K562 (cell line): ENCODE data around the gene ZSWIM4. TPM values are rescaled to one million over a fixed set of nuclear protein-coding genes. Genes with fewer than 3 reads are reported as not detected.

ENCODE experiments used
- CBX1 ChIP-seq: sonication (generic); IDR thresholded peaks from 2 replicates; pipeline ENCODE4 v1.6.1; 2016; ENCODE audit warnings: antibody characterized with exemption, low read depth, mild to moderate bottlenecking
- E2F3 ChIP-seq: fragments of 250-450 bp; sonication (Bioruptor Pico); IDR thresholded peaks from 2 replicates; pipeline ENCODE4 v1.4.0; 2020; ENCODE audit warnings: mild to moderate bottlenecking
- GTF2A2 ChIP-seq: IDR thresholded peaks from 2 replicates; pipeline ENCODE4 v1.6.1; 2016; ENCODE audit warnings: mild to moderate bottlenecking, missing genetic modification characterization, missing compliant biosample characterization
- ILK ChIP-seq: fragments of 450-650 bp; IDR thresholded peaks from 2 replicates; pipeline ENCODE4 v1.6.1; 2016; ENCODE audit warnings: missing genetic modification characterization, low read depth, mild to moderate bottlenecking, missing compliant biosample characterization, moderate library complexity, borderline replicate concordance
- JUN ChIP-seq, 2 experiments: sonication (generic) in 1 of 2; formaldehyde crosslinking in 1 of 2; IDR thresholded peaks; 2 replicates each; pipeline versions ENCODE4 v1.6.1 to v1.8.0; 2012 to 2022; ENCODE audit warnings: borderline replicate concordance in 2 of 2, mild to moderate bottlenecking in 2 of 2, improper control_type of control experiment in 1 of 2, low read depth in 1 of 2, low read length in 1 of 2, missing genetic modification reagents in 1 of 2
- NFATC3 ChIP-seq: fragments of 450-650 bp; IDR thresholded peaks from 2 replicates; pipeline ENCODE4 v1.6.1; 2017; ENCODE audit warnings: mild to moderate bottlenecking
- NFRKB ChIP-seq: fragments of 450-650 bp; IDR thresholded peaks from 2 replicates; pipeline ENCODE4 v1.6.1; 2016; ENCODE audit warnings: low read depth
- NONO ChIP-seq, 2 experiments: fragments of 200-400 bp in 1 of 2; fragments of 450-650 bp in 1 of 2; formaldehyde crosslinking in 1 of 2; IDR thresholded peaks; 2 replicates each; pipeline ENCODE4 v1.6.1; 2017; ENCODE audit warnings: low read depth in 2 of 2, mild to moderate bottlenecking in 2 of 2, moderate library complexity in 2 of 2, low read length in 1 of 2
- NUFIP1 ChIP-seq: fragments of 450-650 bp; IDR thresholded peaks from 2 replicates; pipeline ENCODE4 v1.6.1; 2018; ENCODE audit not compliant: partially characterized antibody
- PHF8 ChIP-seq: fragments of 200-600 bp; sonication (generic); IDR thresholded peaks from 2 replicates; pipeline ENCODE4 v1.6.1; 2012; ENCODE audit warnings: mixed run types, mild to moderate bottlenecking, inconsistent platforms, low read length, moderate library complexity, borderline replicate concordance
- SRSF9 ChIP-seq: fragments of 200-400 bp; formaldehyde crosslinking; IDR thresholded peaks from 2 replicates; pipeline ENCODE4 v1.6.1; 2017; ENCODE audit warnings: low read depth, low read length, borderline replicate concordance
- STAT5A ChIP-seq: IDR thresholded peaks from 2 replicates; pipeline ENCODE4 v1.6.1; 2012; ENCODE audit warnings: low read length, inconsistent platforms, borderline replicate concordance
- STAT5B ChIP-seq: fragments of 250-450 bp; sonication (Bioruptor Pico); IDR thresholded peaks from 2 replicates; pipeline ENCODE4 v1.8.0; 2021; ENCODE audit warnings: mild to moderate bottlenecking, inconsistent platforms
- YY1 ChIP-seq, 3 experiments: IDR thresholded peaks; 2 replicates each; pipeline ENCODE4 v1.6.1; 2011; ENCODE audit warnings: low read length in 2 of 3, mild to moderate bottlenecking in 2 of 3, moderate library complexity in 2 of 3, borderline replicate concordance in 1 of 3, control low read depth in 1 of 3, low read depth in 1 of 3; ENCODE audit not compliant: insufficient read depth in 3 of 3, insufficient replicate concordance in 2 of 3, control insufficient read depth in 1 of 3, insufficient read length in 1 of 3; ENCODE audit errors: extremely low read depth in 1 of 3
- ZNF311 ChIP-seq: fragments of 250-450 bp; sonication (Bioruptor Pico); IDR thresholded peaks from 2 replicates; pipeline ENCODE4 v1.4.0; 2020; ENCODE audit warnings: mild to moderate bottlenecking, moderate library complexity
- ZNF785 ChIP-seq: fragments of 250-450 bp; sonication (Bioruptor Pico); IDR thresholded peaks from 2 replicates; pipeline ENCODE4 v1.4.0; 2020; ENCODE audit warnings: mild to moderate bottlenecking
- polyA plus RNA-seq, 8 experiments: library from polyadenylated mRNA; depleted of rRNA in 4 of 8; stranded (reverse) in 5 of 8; unstranded in 3 of 8; fragments of >200 nt; fragmentation: Nextera tagmentation in 2 of 8; fragmentation: Illumina TruSeq in 1 of 8; extraction: Ambion mirVana in 2 of 8; extraction: Trizol in 1 of 8; gene quantifications; 2 replicates each; pipeline versions ENCODE4 v1.2.1 to v1.2.3, GENCODE V29; 2011 to 2014; ENCODE audit warnings: inconsistent platforms in 1 of 8, missing spikeins in 1 of 8
- total RNA-seq, 7 experiments: library from RNA; depleted of rRNA in 6 of 7; stranded (reverse); fragments of >200 nt in 6 of 7; fragmentation: Illumina TruSeq in 2 of 7; extraction: Trizol in 2 of 7; gene quantifications; 2 replicates each; pipeline versions ENCODE4 v1.2.1 to v1.2.3, GENCODE V29; 2011 to 2021; ENCODE audit warnings: low replicate concordance in 1 of 7
- TF ChIP-seq, protein P1 (sequence below): fragments of 450-650 bp; IDR thresholded peaks from 2 replicates; pipeline ENCODE4 v1.6.1; 2017; ENCODE audit warnings: antibody characterized with exemption, mild to moderate bottlenecking
- TF ChIP-seq, protein P2 (sequence below), 3 experiments: fragments of 200-800 bp in 1 of 3; fragments of 250-450 bp in 1 of 3; fragments of 450-650 bp in 1 of 3; sonication (Bioruptor Pico) in 1 of 3; sonication (Bioruptor generic) in 1 of 3; formaldehyde crosslinking in 1 of 3; IDR thresholded peaks; 2 replicates each; pipeline versions ENCODE4 v1.6.1 to v1.8.0; 2016 to 2022; ENCODE audit warnings: mild to moderate bottlenecking in 2 of 3, missing genetic modification characterization in 2 of 3, missing compliant biosample characterization in 1 of 3, moderate library complexity in 1 of 3

The ZSWIM4 gene
- total and polyA plus RNA-seq, 9 of the 15 experiments (the other 6 are each of a cell fraction or from before 2014, with no cell fraction given) = 0.25 to 3.7 (median 0.79) TPM; not detected in 2

DNA sequence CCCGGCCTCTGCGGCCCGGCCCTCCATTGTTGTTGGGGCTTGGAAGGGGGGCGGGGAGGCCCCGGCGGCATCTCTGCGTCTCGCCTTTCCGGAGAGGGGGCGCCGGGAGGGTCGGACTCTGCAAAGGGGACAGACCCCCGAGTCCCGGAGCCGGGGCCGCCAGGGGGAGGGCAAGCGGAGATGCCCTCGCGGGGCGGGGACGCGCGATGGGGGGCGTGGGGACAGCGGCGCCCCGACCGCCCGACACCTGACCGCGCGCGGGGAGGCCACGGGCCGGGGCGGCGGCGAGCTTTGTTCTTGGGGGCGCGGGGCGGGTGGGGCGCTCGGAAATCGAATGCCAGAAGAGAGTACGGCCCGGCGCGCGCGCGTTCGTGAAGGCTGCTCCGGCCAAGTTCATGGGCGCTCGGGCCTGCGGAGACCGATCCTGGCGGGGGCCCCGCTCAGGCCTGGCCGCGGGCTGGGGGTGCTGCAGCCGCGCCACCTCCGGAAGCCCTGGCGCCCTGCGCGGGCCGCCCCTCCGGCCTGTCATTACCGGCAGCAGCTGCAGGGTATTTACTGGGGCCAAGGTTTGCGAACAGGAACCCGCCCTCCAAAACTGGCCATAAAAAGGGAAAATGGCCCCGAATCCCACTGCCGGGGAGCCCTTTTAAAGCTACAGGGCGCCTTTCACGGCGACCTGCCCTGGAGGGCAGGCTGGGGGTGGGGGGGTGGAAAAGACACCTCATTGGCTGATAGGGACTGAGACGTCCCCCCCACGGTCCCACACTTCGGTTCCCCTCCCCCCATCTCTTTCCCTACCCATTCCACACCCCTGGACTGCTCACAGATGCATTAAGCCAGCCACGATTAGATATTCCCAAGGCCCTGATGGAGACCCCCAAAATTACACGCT, 70.6 kb downstream of the ZSWIM4 start (continued):
- TF ChIP-seq, protein P1, sequence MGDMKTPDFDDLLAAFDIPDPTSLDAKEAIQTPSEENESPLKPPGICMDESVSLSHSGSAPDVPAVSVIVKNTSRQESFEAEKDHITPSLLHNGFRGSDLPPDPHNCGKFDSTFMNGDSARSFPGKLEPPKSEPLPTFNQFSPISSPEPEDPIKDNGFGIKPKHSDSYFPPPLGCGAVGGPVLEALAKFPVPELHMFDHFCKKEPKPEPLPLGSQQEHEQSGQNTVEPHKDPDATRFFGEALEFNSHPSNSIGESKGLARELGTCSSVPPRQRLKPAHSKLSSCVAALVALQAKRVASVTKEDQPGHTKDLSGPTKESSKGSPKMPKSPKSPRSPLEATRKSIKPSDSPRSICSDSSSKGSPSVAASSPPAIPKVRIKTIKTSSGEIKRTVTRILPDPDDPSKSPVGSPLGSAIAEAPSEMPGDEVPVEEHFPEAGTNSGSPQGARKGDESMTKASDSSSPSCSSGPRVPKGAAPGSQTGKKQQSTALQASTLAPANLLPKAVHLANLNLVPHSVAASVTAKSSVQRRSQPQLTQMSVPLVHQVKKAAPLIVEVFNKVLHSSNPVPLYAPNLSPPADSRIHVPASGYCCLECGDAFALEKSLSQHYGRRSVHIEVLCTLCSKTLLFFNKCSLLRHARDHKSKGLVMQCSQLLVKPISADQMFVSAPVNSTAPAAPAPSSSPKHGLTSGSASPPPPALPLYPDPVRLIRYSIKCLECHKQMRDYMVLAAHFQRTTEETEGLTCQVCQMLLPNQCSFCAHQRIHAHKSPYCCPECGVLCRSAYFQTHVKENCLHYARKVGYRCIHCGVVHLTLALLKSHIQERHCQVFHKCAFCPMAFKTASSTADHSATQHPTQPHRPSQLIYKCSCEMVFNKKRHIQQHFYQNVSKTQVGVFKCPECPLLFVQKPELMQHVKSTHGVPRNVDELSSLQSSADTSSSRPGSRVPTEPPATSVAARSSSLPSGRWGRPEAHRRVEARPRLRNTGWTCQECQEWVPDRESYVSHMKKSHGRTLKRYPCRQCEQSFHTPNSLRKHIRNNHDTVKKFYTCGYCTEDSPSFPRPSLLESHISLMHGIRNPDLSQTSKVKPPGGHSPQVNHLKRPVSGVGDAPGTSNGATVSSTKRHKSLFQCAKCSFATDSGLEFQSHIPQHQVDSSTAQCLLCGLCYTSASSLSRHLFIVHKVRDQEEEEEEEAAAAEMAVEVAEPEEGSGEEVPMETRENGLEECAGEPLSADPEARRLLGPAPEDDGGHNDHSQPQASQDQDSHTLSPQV = no peak
- TF ChIP-seq NUFIP1 = no peak
- TF ChIP-seq PHF8 = peak; percentile 25; the same call in 1 of the 2 replicates
- TF ChIP-seq E2F3 (CRISPR knock-in tag) = no peak
- TF ChIP-seq ZNF785 (CRISPR knock-in tag) = no peak
- no peak for TF ChIP-seq NONO (IDR thresholded peaks at IDR 0.05; ENCODE audit: low read depth in 2 of 2, low read length in 1 of 2)
- no peak for TF ChIP-seq JUN (IDR thresholded peaks at IDR 0.05; ENCODE audit: borderline replicate concordance, low read depth, low read length)
- TF ChIP-seq JUN (CRISPR knock-in tag; IDR thresholded peaks at IDR 0.05; ENCODE audit: borderline replicate concordance) = no peak
- no peak for TF ChIP-seq STAT5B (CRISPR knock-in tag)
- TF ChIP-seq, protein P2, sequence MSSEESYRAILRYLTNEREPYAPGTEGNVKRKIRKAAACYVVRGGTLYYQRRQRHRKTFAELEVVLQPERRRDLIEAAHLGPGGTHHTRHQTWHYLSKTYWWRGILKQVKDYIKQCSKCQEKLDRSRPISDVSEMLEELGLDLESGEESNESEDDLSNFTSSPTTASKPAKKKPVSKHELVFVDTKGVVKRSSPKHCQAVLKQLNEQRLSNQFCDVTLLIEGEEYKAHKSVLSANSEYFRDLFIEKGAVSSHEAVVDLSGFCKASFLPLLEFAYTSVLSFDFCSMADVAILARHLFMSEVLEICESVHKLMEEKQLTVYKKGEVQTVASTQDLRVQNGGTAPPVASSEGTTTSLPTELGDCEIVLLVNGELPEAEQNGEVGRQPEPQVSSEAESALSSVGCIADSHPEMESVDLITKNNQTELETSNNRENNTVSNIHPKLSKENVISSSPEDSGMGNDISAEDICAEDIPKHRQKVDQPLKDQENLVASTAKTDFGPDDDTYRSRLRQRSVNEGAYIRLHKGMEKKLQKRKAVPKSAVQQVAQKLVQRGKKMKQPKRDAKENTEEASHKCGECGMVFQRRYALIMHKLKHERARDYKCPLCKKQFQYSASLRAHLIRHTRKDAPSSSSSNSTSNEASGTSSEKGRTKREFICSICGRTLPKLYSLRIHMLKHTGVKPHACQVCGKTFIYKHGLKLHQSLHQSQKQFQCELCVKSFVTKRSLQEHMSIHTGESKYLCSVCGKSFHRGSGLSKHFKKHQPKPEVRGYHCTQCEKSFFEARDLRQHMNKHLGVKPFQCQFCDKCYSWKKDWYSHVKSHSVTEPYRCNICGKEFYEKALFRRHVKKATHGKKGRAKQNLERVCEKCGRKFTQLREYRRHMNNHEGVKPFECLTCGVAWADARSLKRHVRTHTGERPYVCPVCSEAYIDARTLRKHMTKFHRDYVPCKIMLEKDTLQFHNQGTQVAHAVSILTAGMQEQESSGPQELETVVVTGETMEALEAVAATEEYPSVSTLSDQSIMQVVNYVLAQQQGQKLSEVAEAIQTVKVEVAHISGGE (CRISPR knock-in tag; IDR thresholded peaks at IDR 0.05) = no peak
- no peak for TF ChIP-seq STAT5A
- no peak for TF ChIP-seq CBX1
- peak in 1 of 3 experiments; percentile 19 for TF ChIP-seq YY1 (IDR thresholded peaks at IDR 0.05; ENCODE audit: borderline replicate concordance in 1 of 3, control insufficient read depth in 1 of 3, extremely low read depth in 1 of 3, insufficient read depth in 3 of 3, insufficient read length in 1 of 3, insufficient replicate concordance in 2 of 3, low read depth in 1 of 3, low read length in 2 of 3)
- no peak for TF ChIP-seq NFATC3
- no peak for TF ChIP-seq ILK (tag)
- no peak for TF ChIP-seq SRSF9
- TF ChIP-seq NFRKB = no peak
- no peak for TF ChIP-seq ZNF311
- TF ChIP-seq GTF2A2 (tag) = no peak
